Prostate gland (tissue), 2 donors: ENCODE measurements around the gene GFPT2.

ENCODE experiments used
- POLR2A ChIP-seq: fragments of 450-650 bp; IDR thresholded peaks from one replicate; pipeline ENCODE4 v1.6.1; 2016; ENCODE audit warnings: antibody characterized with exemption, mild to moderate bottlenecking
- POLR2AphosphoS5 ChIP-seq: sonication (generic); formaldehyde crosslinking; IDR thresholded peaks from one replicate; pipeline ENCODE4 v1.6.1; 2017; ENCODE audit warnings: antibody characterized with exemption
- TF ChIP-seq, protein P1 (sequence below), 4 experiments: fragments of 200-600 bp in 2 of 4; fragments of 450-650 bp in 2 of 4; sonication (generic) in 2 of 4; IDR thresholded peaks; 1 replicate in 3 of 4; 2 replicates in 1 of 4; pipeline ENCODE4 v1.5.1; 2016 to 2019; ENCODE audit warnings: antibody characterized with exemption in 4 of 4, mild to moderate bottlenecking in 2 of 4, moderate library complexity in 2 of 4

DNA sequence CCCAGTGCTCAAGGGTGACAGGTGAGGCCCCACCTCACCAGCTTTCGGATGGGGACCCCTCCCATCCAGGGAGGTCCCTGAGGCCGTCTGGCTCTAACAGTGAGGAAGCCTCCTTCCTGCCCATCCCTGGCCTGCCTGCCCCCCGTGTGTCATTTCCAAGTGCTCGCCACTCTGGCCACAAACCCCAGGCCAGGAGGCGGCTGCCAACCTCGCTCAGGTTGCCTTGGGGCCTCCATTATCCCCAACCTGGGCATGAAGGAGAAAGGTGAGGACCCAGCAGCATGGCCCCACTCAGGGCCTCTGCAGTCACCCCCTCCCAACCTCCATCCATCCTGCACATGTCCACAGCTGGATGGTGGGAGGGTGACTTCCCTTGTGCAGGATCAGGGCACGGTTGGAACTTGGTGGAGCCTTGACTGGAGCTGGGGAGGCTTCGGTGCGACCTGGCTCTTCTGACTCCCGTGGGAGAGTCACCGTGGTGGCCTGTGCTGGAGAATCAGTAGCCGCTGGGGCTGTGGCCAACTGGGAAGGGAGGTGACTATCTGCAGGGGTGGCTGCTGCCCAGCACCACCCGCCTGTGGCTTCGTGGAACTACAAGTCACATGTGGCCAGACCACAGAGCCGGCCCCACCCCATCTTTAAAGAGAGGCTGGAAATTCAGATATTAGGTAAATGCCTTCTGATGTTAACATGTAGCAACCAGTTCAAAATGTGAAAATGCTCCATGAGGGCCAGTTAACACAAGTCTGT, 37.5 kb upstream of the GFPT2 start:
- TF ChIP-seq POLR2A (no peak), POLR2AphosphoS5 (no peak)
- TF ChIP-seq, protein P1, sequence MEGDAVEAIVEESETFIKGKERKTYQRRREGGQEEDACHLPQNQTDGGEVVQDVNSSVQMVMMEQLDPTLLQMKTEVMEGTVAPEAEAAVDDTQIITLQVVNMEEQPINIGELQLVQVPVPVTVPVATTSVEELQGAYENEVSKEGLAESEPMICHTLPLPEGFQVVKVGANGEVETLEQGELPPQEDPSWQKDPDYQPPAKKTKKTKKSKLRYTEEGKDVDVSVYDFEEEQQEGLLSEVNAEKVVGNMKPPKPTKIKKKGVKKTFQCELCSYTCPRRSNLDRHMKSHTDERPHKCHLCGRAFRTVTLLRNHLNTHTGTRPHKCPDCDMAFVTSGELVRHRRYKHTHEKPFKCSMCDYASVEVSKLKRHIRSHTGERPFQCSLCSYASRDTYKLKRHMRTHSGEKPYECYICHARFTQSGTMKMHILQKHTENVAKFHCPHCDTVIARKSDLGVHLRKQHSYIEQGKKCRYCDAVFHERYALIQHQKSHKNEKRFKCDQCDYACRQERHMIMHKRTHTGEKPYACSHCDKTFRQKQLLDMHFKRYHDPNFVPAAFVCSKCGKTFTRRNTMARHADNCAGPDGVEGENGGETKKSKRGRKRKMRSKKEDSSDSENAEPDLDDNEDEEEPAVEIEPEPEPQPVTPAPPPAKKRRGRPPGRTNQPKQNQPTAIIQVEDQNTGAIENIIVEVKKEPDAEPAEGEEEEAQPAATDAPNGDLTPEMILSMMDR (IDR thresholded peaks at IDR 0.05): no peak
